Choroid plexus epithelial cell (primary cell): ENCODE measurements around the gene C19orf33.
A peak's percentile ranks its signal among the peaks of the same experiment; 100 is the strongest.

Experiments used
- DNase-seq: peaks from one replicate; pipeline ENCODE4 v3.0.0-alpha.2; 2010; ENCODE audit warnings: low read depth
- H3K4me3 ChIP-seq: 2 replicates; pipeline ENCODE4 v1.5.1; 2011; ENCODE audit warnings: low read depth, mild to moderate bottlenecking, control low read depth, low read length, moderate library complexity
- CTCF ChIP-seq: conservative IDR thresholded peaks from 2 replicates; pipeline ENCODE4 v1.5.1; 2011; ENCODE audit warnings: low read depth, mild to moderate bottlenecking, control low read depth, inconsistent platforms, low read length, moderate library complexity

The C19orf33 gene

GRCh38 chr19:38308926-38309614 lies 5.0 kb downstream of the C19orf33 start:
- no peak for TF ChIP-seq CTCF
- DNase-seq = no peak
- no peak overlapping the region for H3K4me3 ChIP-seq

- TF ChIP-seq CTCF = no peak
- no peak overlapping the region for H3K4me3 ChIP-seq
- DNase-seq = no peak
Measured at GRCh38 chr19:38309615-38310278, 5.7 kb downstream of the C19orf33 start.

GRCh38 chr19:38310279-38310670 lies 6.2 kb downstream of the C19orf33 start:
- no peak for DNase-seq
- H3K4me3 ChIP-seq = no peak overlapping the region
- TF ChIP-seq CTCF = no peak

- DNase-seq = no peak
- H3K4me3 ChIP-seq = no peak overlapping the region
- TF ChIP-seq CTCF = no peak
Measured at GRCh38 chr19:38310986-38311385, 6.9 kb downstream of the C19orf33 start.

- DNase-seq = peak; percentile 98
- TF ChIP-seq CTCF = no peak
- peak within 1 kb of the TSS; percentile 75 for H3K4me3 ChIP-seq
Measured at GRCh38 chr19:38315657-38316476, 11.8 kb downstream of the C19orf33 start, which contains the start of gene YIF1B. Gene YIF1B (minus strand): TSS chr19:38315947. CDS start chr19:38315917, 30 bp downstream.

GRCh38 chr19:38316477-38317067 lies 12.5 kb downstream of the C19orf33 start:
- H3K4me3 ChIP-seq = peak overlapping the region; percentile 54
- DNase-seq = no peak
- no peak for TF ChIP-seq CTCF
